Body of pancreas (tissue), 4 donors: ENCODE data around the gene CD300H.

Experiments used
- CTCF ChIP-seq, 7 experiments: fragments of 450-650 bp in 4 of 7; fragments of 200-600 bp in 3 of 7; sonication (generic) in 3 of 7; IDR thresholded peaks; one replicate each; pipeline ENCODE4 v1.5.1; 2016 to 2019; ENCODE audit warnings: antibody characterized with exemption in 7 of 7
- POLR2A ChIP-seq, 3 donors: fragments of 450-650 bp; IDR thresholded peaks; one replicate each; pipeline ENCODE4 v1.6.1; 2016; ENCODE audit warnings: antibody characterized with exemption in 3 of 3, mild to moderate bottlenecking in 2 of 3

GRCh38 chr17:74610108-74610507 is 42.8 kb upstream of the CD300H start:
- no peak for TF ChIP-seq CTCF (IDR thresholded peaks at IDR 0.05)
- no peak for TF ChIP-seq POLR2A (IDR thresholded peaks at IDR 0.05)
